Kidney tubule cell (primary cell): ENCODE measurements around the gene ELF1.
"Not testable (repeated sequence)": the region's sequence is repeated elsewhere in the genome, so short reads cannot be mapped to it uniquely, and the experiment has no call there.

ENCODE experiments used
- DNase-seq: peaks from one replicate; pipeline ENCODE4 v3.0.0-alpha.2; 2018; ENCODE audit warnings: low spot score

The ELF1 gene

DNA sequence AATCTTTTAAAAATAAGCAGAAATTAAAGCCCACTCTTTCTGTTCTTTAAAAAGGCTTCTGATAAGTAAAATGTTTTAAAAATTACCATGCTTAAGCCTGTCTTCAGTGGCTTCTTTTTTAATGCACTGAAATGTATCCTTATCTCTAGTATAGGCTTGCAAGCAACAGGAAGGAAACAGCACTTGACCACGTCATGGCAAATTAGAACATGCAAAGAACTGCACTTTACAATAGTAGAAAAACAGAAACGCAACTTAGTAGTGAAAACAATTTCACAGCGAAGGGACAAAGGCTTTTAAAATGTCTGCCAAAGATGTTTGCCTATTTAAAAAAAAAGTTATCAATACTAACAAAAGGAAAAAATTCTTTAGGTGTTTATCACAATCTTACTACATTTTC, 36.3 kb downstream of the ELF1 start:
- DNase-seq: no peak

DNA sequence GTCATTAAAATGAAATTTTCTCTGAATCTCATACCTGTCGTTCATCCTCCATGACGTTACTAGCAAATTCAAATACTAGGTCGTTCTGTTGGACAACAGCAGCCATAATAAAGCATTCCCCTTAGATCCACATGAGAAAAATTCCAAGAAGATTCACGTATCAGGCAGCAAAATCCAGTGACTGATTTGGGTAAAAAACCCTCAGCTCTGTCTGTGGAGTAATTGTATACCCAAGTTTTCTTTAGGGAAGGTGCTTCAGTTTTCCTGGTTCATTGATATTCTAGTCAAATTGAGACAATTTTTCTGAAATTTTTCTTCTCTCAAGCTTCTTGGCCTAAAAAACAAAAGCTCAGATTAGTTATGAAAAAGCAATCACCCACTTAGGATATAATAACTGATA, 37.2 kb downstream of the ELF1 start:
- DNase-seq: no peak

DNA sequence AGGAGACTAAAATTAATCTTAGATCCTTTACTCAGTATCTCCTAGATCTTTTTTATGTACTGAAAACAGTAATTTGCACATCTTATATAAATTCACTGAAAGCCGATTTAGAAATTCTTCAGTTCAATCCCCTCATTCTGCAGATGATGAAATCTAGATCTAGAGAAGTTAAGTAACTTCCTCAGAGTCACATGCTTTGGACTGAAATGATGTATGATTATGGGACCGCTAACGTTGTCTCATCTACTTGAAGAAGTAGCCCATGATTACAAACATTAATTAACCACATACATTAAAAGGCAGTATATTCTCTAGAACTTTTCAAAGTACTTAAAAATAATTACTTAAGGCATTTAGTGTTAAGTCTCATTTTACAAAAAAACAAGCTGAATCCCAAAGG, 37.8 kb downstream of the ELF1 start:
- DNase-seq: no peak

DNA sequence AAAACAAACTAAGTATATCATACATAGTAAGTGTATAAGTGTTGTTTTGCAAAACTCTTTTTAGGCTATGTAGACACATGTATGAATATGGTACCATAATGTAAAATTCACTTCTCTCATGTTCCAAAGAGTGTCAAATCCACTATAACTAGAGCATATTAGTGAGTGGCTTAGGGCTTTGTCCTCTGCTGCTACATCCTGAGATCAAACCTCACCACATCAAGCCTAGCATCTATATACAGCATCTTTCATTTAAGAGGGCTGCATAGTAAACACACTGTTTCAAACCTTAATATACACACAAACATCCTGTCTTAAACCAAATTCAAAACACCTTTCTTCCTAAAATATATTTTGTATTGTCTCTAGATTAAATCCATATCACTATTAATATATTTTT, 38.7 kb downstream of the ELF1 start:
- DNase-seq: no peak

DNA sequence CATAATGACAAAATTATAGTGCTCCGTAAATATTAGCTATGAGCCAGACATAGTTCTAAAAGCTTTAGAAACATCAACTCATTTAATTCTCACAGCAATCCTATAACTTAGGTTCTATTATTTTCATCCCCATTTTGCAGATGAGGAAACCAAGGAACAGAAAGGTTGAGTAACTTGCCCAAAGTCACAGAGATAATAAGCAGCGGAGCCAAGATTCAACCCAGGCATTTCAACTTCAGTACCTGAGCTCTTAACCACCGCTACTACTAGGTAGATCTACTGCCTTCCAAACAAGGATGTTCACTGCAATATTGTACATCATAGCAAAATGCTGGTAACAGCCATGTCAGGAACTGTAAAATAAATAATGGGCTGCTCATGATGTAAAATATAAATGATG, 39.9 kb downstream of the ELF1 start:
- no peak for DNase-seq

DNA sequence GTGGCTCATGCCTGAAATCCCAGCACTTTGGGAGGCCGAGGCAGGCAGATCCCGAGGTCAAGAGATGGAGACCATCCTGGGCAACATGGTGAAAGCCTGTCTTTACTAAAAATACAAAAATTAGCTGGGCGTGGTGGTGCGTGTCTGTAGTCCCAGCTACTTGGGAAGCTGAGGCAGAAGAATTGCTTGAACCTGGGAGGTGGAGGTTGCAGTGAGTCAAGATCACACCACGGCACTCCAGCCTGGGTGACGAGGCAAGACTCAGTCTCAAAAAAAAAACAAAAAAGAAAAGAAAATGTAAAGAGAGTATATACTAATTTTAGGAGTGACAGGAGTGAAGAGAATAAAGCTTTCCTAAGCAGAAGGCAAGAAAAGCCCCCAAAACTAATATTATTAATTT, 41.0 kb downstream of the ELF1 start:
- DNase-seq: not testable (repeated sequence)

DNA sequence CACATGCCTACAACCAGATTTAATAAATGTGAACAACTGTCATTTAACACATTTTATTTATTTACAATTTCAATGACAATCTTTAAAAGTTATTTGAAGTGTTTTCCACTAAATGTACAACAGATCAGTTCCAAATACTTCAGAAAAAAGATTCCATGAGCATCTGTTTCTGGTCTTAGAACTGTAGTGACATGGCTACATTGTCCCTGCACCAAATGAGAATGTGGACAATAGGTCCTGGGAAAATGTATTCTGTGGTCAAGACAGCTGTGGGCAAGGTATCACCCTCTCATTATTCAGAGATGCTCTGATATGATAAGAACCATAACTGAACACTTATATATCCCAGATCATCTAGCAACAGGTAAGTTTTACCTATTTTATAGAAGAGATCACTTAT, 43.7 kb downstream of the ELF1 start:
- no peak for DNase-seq

DNA sequence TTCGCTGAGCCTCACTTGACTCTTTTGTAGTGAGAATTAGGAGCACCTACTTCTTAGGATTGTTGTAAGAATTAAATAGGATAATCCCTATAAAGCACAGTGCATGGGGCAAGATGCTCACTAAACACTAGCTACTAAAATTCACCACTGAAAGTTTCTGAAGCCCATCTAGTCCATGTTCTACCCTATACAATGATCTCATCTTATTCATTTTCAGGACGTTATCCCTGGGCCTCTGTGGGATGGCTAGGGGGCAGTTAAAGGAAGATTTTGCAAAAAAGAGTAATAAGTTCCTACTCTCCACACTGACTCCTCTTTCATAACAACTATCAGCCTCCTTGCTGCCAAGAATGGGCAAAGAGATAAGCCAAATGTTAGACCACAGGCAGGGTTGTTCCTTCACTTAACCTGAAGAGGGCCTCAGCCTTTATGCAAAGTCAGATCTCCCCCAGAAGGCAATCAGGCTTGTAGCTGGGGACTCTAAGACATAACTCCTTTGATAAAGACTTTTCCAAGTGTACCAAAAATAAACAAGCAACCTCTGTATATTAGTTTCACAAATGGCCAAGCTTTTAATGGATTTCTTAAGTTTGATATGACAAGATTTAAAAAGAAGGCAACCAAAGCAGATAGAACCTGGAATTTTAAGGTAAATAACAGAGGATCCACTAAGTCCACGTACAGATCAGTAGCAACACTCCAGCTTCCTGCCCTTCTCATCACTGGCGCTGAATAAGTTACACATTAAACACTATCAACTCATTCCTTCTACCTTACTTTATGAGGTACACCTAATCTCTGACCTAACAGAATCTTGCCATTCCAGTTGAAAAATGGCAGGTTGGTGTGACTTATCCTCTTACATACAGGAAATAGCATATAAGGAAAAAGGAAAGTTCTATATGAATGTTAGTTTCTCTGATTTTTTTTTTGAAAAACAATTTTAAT, 44.4 kb downstream of the ELF1 start:
- peak; percentile 88 for DNase-seq

DNA sequence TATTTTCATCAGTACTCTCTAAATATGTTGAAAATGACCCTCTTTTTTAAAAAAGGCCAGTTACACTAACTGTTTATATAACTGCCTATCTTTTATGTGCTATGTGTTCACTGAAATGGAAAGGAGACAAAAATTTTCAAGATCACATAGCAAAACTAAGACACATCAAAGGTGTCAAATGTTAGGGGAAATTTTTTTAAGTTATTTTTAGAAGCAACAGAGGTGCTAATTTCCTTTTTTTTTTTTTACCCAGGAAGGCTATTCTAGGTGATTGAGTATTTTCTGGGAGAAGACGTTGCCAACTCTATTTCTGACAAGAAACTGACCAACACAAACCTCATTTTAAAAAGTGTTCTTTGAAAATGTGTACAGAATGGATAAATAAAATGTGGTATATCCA, 45.7 kb downstream of the ELF1 start:
- no peak for DNase-seq

DNA sequence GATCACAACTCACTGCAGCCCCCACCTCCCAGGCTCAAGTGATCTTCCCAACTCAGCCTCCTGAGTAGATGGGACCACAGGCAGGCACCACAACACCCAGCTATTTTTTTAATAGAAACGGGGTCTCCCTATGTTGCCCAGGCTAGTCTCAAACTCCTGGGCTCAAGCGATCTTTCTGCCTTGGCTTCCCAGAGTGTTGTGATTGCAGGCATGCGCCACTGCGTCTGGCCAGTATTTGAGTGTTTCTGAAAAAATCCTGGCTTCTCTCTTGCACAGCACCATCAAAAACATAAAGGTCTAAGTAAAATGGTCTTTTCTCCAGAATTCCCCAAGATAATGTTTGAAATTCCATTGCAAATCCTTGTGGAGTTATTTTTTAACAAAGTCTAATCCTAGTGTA, 47.8 kb downstream of the ELF1 start:
- DNase-seq: no peak

DNA sequence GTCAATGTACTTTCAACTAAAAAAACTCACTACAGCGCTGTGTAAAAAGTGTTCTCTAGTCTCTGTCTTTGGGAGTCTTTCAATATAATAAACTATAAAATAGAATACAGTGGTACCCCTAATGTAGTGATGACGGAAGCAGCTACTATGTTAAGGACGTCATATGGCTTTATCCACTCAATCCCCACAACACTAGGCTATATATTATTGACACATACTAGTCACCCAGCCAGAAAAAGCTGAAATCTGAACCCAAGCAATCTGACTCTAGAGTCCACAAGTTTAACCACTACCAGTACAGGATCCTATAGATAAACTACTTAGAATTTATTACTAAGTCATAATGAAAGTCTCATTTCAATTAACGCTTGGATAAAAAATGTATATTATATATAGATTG, 48.3 kb downstream of the ELF1 start:
- DNase-seq: no peak

DNA sequence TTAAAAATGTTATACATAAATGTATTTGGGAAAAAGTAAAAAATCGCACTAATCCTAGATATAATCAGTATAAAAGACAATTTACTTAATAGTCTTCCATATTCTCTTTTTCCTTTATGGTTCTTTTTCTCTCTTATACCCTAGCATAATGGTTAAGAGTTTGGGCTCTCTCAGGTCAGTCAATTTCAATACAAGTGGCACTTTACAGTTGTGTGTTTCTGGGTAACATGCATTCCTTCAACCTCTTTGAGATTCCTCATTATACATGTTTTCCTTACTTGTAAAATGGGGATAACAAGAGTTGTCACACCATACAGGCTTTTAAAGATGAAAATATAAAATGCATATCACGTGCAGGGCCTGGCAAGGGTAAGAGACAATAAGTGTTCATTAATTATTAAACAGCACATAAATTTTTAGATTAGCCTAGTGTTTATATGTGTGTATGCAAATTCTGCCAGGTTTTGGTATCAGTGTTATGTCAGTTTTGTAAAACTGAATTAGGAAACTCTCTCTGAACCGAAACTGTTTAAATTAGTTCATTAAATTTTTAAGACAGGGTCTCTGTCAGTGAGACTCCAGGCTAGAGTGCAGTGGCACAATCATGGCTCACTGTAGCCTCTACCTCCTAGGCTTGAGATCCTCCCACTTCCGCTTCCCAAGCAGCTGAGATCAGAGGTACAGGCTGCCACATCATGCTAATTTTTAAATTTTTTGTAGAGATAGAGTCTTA, 49.8 kb downstream of the ELF1 start:
- DNase-seq: no peak

DNA sequence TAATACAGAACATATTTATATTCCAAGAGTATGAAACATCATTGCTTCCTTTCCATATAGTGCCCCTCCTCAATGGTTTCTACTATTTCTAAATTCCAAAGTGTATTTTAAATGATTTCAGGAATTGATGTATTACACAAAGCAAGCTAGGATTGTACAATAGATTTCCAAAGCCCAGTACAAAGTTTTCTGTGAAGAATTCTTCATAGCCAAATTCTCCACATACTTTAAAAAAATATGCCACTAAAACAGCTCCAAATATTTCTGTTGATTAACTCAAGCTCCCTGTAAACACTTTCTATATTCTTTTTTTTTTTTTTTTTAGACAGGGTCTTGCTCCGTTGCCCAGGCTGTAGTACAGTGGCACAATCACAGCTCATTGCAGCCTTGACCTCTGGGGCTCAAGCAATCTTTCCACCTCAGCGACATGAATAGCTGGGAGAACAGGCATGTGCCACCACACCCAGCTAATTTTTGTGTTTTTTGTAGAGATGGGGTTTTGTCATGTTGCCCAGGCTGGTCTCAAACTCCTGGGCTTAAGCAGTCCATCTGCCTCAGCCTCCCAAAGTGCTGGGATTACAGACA, 50.6 kb downstream of the ELF1 start:
- DNase-seq: no peak

DNA sequence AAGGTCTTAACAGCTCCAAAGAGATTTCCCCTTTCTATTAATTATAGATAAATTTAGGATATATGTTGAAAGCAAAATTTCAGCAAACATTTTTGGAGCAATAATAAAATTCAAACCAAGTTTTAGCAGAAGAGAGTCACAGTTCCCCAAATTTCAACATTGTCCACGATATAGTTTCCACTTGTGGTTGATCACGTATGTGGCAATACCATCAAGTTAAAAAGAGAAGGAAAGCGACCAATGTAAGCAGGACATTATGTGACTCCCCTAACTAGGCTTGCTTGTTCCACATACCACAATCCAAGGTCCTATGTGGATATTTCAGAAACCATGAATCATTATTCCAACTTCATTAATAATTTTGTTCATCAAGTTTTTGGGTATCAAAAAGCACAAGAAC, 52.8 kb downstream of the ELF1 start:
- no peak for DNase-seq

DNA sequence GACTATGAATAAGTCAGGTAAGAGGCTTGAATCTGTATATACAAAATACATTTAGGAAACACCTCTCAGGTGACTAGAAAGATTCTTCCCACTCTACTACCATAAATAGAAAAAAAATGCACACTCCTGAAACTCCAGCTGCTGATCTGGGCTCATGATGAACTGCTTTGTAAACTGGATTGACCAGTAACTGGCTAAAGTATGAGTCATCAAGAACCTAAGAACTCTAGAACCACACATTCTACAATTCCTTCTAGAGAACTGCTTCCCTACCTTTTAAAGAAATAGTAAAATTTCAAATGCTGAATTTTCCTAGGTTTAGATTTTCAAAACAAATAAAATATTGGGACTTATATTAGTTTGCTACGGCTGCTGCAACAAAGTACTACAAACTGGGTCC, 55.2 kb downstream of the ELF1 start:
- DNase-seq: peak; percentile 69

DNA sequence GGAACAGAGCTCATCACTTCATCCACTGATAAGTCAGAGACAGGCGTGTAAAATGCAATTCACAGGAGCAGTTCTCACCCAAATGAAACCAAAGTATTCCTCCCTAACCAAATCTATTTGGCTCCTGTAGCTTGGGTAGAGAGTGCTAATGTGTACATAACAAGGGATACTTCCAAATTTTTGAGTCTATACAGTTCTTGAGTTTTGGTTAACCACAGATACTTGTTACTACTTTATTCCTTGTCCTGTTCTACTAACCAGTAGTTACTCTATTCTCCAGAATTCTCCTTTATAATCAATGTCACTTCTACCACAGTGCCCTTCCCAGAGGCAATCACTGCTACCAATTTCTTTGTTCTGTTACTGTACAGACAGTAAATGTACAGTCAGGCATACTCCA, 57.3 kb downstream of the ELF1 start:
- no peak for DNase-seq

DNA sequence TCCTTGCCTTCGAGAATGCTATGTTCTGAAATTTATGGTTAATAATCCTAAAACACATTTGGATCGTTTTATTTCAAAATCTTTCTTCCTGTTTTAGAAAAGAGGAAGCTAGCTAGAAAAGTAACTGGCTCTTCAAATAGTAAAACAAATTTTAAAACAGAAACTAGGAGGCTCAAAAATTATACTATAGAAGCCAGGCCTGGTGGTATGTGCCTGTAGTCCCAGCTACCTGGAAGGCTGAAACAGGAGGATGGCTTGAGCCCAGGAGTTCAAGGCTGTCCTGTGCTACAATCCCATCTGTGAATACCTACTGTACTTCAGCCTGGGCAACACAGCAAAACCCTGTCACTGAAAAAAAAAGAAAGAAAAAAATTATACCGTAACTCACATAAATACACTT, 57.9 kb downstream of the ELF1 start:
- no peak for DNase-seq

DNA sequence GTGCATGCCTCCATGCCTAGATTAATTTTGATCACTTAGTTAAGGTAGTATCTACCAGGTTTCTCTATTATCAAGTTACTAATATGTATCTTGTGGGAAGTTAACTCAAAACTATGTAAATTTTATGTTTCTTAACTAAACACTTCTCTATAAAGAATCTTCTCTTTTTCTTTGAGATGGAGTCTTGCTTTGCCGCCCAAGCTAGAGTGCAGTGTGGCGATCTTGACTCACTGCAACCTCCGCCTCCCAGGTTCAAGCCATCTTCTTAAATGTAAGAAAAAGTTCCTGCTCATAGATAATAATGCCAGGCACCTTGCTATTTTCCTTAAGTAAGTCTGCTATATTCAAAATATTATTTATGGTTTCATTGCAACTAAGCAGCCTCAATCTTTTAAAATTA, 58.4 kb downstream of the ELF1 start:
- no peak for DNase-seq

DNA sequence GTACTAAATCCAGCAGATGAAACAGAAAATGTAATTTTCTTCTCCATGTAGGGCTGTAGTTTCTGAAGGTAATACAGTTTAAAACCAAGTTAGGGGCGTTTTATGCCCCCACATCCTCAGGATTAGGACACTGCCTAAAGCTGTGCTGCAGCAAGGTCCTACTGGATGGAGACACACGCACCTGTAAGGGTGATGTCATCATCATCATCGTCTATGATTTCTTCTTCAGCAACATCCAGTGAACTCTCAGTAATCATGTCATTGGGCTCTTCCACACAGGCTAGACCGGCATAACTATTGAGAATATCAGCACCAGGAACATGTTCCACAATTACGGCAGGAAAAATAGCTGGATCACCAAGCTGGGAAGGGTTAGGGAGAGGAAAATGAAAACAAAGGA, 60.5 kb downstream of the ELF1 start:
- DNase-seq: no peak

DNA sequence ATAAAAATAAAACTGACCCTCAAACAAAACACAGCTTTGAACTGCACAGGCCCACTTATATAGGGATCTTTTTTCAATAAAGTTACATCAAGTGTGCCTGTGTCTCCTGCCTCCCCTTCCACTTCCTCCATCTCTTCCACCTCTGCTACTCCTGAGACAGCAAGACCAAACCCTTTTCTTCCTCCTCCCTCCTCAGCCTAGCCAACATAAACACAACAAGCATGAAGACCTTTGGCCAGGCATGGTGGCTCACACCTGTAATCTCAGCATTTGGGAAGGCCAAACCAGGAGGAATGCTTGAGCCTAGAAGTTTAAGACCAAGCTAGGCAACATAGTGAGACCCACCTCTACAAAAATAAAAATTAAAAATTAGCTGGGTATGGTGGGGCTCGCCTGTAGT, 72.6 kb downstream of the ELF1 start:
- no peak for DNase-seq

DNA sequence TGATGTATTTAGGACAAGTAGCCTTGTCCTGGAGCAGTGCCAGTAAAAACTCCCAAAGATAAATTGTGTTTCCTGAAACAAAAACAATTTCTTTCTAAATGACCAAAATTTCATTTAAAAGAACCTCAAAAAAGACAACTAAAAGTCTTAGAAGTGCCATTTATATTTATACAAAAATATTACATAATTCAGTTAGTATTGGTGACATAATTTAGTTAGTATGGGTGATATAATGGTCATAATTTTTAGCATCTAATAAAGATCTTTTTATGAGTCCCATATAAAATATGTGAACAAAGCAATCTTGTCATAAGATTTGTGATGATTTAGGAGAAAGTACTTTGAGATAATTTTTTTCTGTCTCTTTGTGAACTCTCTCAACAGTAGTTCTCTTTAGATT, 76.0 kb downstream of the ELF1 start:
- no peak for DNase-seq

DNA sequence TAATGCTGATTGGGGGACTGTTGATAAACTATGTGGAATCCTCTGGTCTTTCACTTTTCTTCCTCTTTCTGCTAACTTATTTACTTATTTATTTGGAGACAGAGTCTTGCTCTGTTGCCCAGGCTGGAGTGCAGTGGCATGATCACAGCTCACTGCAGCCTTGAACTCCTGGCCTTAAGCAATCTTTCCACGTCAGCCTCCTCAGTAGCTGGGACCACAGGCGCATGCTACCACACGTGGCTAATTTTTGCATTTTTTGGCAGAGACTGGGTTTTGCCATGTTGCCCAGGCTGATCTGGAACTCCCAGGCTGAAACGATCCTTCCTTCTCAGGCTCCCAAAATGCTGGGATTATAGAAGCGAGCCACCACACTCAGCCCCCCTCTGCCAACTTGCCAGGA, 77.5 kb downstream of the ELF1 start:
- DNase-seq: no peak

DNA sequence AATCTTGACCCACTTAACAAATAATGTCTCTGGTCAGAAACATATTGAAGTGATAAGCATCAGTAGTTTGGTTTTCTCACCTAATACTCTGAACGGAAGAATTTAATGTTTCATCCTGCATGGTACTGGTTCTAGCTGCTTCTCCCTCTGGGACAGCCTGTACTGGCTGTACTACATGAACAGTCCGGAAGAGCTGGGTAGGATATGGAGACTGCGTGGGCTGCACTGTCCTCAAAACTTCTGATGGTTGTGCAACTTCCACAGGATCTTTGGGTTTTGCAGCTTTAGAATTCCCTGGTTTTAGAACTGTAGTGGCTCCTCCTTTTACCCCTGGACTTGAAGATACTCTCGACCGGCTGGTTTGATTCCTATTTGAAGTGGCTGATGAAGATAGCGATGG, 78.3 kb downstream of the ELF1 start:
- DNase-seq: no peak
